COR-L47 (cell line): ENCODE results near the gene MTMR12.

Source experiments
- DNase-seq: peaks from one replicate; lab custom pipeline; 2025; lab: John Stamatoyannopoulos, UW

MTMR12 gene

DNA sequence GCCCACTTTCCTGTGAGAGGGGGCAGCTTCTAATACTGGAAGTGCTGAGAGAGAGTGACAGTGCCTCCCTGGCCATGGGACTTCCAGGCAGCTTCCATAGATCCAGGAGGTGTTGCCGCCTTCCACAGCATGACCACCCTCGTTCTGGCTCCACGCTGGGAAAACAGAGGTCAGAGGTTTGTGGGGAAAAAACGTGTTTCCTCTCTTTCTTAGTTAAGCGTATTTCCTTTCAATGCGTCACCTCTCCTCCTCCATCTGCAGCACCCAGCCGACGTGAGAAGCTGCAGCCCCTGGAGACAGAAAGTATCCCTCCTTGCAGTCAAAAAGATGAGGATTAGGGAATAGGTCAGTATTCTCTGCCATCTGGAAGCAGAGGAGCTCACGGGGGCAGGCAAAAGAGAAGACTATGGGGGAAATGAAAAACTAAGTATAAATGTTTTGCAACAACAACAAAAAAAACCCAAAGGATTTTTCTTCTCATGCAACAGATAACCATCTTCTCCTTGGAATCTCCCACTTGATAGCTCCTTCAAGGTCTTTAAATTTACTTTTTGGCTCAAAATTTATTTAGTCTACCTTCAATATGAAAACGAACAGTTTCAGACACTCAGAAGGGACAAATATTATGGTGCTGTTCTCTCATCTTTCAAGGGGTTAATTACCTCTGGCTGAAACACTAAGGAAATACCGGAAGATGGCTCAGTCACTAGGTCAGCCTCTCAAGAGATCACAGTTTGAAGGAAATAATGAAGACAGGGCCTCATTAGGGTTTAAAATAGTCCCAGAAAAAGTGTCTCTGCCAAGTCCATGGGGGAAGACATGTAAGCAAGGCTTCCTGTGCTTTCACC is 38.0 kb downstream of the MTMR12 start:
- no peak for DNase-seq

GRCh38 chr5:32273821-32274220 is 38.9 kb downstream of the MTMR12 start:
- no peak for DNase-seq

- no peak for DNase-seq
Measured at GRCh38 chr5:32272746-32273145, 40.0 kb downstream of the MTMR12 start.

- no peak for DNase-seq
Measured at GRCh38 chr5:32270946-32271345, 41.8 kb downstream of the MTMR12 start.

GRCh38 chr5:32270178-32270577 is 42.6 kb downstream of the MTMR12 start:
- no peak for DNase-seq

GRCh38 chr5:32265902-32266301 is 46.8 kb downstream of the MTMR12 start:
- no peak for DNase-seq

- no peak for DNase-seq
Measured at GRCh38 chr5:32264957-32265572, 47.7 kb downstream of the MTMR12 start.

DNA sequence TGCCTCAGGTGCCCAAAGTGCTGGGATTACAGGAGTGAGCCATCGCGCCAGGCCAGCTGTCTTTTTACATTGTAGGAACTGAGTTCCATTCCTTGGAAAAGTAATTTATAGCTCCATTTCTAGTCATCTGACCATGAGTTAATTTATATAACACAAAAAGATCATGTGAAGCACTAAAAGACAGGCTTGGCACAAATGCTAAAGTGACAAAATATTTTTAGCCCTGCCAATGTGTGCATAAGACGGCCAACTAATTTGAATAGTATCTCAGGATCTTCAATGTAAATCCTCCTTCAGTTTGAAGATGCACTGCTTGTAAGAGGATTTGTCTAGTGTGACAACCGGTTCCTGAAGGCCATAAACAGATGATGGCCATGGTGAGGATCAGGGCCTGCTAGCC is 49.1 kb downstream of the MTMR12 start:
- no peak for DNase-seq

GRCh38 chr5:32261198-32261597 is 51.5 kb downstream of the MTMR12 start:
- no peak for DNase-seq

- no peak for DNase-seq
Measured at GRCh38 chr5:32259033-32259432, 53.7 kb downstream of the MTMR12 start.

DNA sequence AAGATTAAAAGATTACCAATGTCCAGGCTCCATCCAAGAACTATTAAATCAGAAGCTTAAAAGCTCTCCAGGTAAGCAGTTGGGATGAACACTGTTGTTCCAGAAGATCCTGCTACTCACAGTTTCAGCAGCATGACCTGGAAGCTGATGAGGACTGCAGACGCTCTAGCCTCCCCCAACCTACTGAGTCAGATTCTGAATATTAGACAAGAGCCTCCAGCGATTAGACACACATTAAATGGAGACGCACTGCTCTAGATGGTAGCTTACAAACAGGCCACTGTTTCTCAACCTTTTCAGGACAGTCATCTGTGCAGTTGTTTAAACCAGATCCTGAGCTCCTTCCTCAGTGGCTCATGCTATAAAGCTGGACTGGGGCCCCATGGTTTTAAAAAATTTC is 54.3 kb downstream of the MTMR12 start:
- DNase-seq, result no peak

GRCh38 chr5:32255540-32255900 is 57.2 kb downstream of the MTMR12 start:
- DNase-seq, result no peak

- peak; percentile 86 for DNase-seq
Measured at GRCh38 chr5:32254881-32255539, 57.7 kb downstream of the MTMR12 start.

DNA sequence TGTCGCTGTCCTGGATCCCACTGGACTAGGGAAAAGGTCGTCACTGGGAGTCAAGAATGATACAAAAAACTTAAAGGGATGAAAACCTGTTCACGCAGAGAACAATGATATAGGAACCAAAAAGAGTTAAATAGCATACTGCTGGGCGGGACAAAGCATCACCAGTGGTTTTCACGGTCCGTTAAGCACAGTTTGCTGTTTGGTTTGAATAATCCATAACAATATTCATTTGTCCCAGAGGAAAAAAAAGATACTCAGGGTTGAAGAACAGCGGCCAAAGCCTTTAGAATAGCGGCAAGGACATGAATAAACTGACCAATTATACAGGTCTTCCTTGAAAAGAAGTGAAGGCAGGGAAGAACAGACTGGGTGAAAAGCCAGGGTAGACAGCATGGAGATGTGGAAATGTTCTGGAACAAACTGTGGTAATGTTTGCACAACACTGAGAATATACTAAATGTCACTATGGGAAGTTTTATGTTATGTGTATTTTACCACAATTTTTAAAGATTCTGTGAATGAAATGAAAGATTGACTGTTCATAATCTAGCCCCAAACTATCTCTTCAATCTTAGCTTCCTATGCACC is 60.8 kb downstream of the MTMR12 start:
- peak; percentile 61 for DNase-seq

- no peak for DNase-seq
Measured at GRCh38 chr5:32249668-32250067, 63.1 kb downstream of the MTMR12 start.

DNA sequence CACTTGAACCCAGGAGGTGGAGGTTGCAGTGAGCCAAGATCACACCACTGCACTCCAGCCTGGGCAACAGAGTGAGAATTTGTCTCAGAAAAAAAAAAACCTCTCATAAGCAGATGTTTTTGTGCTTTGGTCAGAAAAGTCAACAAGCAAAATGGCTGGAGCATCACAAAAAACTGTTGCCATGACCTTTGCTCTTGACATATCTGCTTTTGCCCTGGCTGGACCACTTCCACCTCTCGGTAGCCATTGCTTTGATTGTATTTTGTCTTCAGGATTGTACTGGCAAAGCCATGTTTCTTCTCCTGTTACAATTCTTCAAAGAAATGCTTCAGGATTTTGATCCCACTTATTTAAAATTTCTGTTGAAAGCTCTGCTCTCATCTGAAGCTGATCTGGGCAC is 67.0 kb downstream of the MTMR12 start:
- no peak for DNase-seq

GRCh38 chr5:32244017-32244416 is 68.7 kb downstream of the MTMR12 start:
- DNase-seq, result no peak

GRCh38 chr5:32241034-32241783 is 71.5 kb downstream of the MTMR12 start:
- no peak for DNase-seq

- no peak for DNase-seq
Measured at GRCh38 chr5:32239385-32239784, 73.4 kb downstream of the MTMR12 start.

GRCh38 chr5:32233696-32234447 is 78.9 kb downstream of the MTMR12 start:
- DNase-seq, result no peak

- no peak for DNase-seq
Measured at GRCh38 chr5:32233220-32233695, 79.5 kb downstream of the MTMR12 start.
